Mammary epithelial cell (primary cell): Measurements from ENCODE around the gene KIFBP.

ENCODE experiments used
- EZH2 ChIP-seq: IDR thresholded peaks from 2 replicates; pipeline ENCODE4 v1.6.1; 2012; ENCODE audit warnings: low read length, inconsistent platforms, borderline replicate concordance
- TF ChIP-seq, protein P1 (sequence below), 2 donors: IDR thresholded peaks in 1 of 2; conservative IDR thresholded peaks in 1 of 2; 2 replicates each; pipeline ENCODE4 v1.5.1; 2011 to 2012; ENCODE audit warnings: inconsistent platforms in 2 of 2, low read length in 2 of 2, mild to moderate bottlenecking in 2 of 2, control low read depth in 1 of 2, low read depth in 1 of 2; ENCODE audit not compliant: insufficient read depth in 1 of 2; ENCODE audit errors: extremely low read depth in 1 of 2

DNA sequence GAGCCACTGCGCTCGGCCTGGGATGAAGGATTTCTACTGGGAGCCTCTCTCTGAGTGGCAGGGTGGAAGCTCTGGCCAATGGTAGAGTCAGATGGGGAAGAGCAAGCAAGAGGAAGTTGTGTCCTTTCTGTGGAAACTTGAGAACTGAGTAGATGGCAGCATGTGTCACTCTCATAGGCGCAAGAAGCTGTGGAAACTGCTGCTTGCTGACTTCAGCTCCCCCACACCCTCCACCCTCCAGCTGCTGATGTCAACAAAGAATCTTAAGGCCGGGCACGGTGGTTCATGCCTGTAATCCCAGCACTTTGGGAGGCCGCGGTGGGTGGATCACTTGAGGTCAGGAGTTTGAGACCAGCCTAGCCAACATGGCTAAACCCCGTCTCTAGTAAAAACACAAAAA, 59.5 kb downstream of the KIFBP start:
- TF ChIP-seq, protein P1, sequence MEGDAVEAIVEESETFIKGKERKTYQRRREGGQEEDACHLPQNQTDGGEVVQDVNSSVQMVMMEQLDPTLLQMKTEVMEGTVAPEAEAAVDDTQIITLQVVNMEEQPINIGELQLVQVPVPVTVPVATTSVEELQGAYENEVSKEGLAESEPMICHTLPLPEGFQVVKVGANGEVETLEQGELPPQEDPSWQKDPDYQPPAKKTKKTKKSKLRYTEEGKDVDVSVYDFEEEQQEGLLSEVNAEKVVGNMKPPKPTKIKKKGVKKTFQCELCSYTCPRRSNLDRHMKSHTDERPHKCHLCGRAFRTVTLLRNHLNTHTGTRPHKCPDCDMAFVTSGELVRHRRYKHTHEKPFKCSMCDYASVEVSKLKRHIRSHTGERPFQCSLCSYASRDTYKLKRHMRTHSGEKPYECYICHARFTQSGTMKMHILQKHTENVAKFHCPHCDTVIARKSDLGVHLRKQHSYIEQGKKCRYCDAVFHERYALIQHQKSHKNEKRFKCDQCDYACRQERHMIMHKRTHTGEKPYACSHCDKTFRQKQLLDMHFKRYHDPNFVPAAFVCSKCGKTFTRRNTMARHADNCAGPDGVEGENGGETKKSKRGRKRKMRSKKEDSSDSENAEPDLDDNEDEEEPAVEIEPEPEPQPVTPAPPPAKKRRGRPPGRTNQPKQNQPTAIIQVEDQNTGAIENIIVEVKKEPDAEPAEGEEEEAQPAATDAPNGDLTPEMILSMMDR (conservative IDR thresholded peaks at IDR 0.05 in 1 of 2, IDR thresholded peaks at IDR 0.05 in 1 of 2; ENCODE audit: extremely low read depth in 1 of 2, insufficient read depth in 1 of 2, low read depth in 1 of 2, low read length in 2 of 2): no peak
- no peak for TF ChIP-seq EZH2
